Caco-2 (cell line): ENCODE results near the gene GAPT. TPM values are rescaled to one million over a fixed set of nuclear protein-coding genes. Genes with fewer than 3 reads are reported as not detected.

Source experiments
- BruUV-seq: library from RNA; stranded (reverse); fragments of 400-500 nt; replicated peaks from 2 replicates; lab custom pipeline; 2021; lab: Mats Ljungman, UMichigan
- CTCF ChIA-PET: fragments of 300-600 bp; sonication (Branson Sonifier 250); formaldehyde crosslinking; loops from one replicate; lab custom pipeline; 2022; ENCODE audit warnings: antibody characterized with exemption; lab: Charles Lee
- POLR2A ChIA-PET: fragments of 300-600 bp; sonication (Branson Sonifier 250); formaldehyde crosslinking; loops from one replicate; lab custom pipeline; 2022; ENCODE audit warnings: antibody characterized with exemption; lab: Charles Lee
- DNase-seq, 2 experiments: peaks; one replicate each; pipeline versions ENCODE4 v3.0.0 to v3.0.0-alpha.2; 2020 to 2022
- H3K27me3 ChIP-seq: replicated peaks from 2 replicates; pipeline ENCODE4 v1.6.0; 2011; ENCODE audit warnings: low read length; ENCODE audit not compliant: control insufficient read depth, insufficient read depth
- H3K36me3 ChIP-seq: 2 replicates; pipeline ENCODE4 v1.5.1; 2011; ENCODE audit warnings: low read length; ENCODE audit not compliant: control insufficient read depth, insufficient read depth
- H3K4me1 ChIP-seq: fragments of 250-450 bp; sonication (Bioruptor Pico); 2 replicates; pipeline ENCODE4 v1.5.1; 2020; ENCODE audit warnings: mild to moderate bottlenecking
- H3K4me3 ChIP-seq: 2 replicates; pipeline ENCODE4 v1.5.1; 2011; ENCODE audit warnings: low read depth, mild to moderate bottlenecking, control low read depth, low read length
- H3K9me3 ChIP-seq: fragments of 250-450 bp; sonication (Bioruptor Pico); 2 replicates; pipeline ENCODE4 v1.5.1; 2020; ENCODE audit warnings: mild to moderate bottlenecking, moderate library complexity
- H3K27ac Mint-ChIP-seq: one replicate; pipeline ENCODE4 v1.8.0; 2022; ENCODE audit warnings: mixed read lengths; ENCODE audit not compliant: unreplicated experiment
- H3K27me3 Mint-ChIP-seq: one replicate; pipeline ENCODE4 v1.8.0; 2022; ENCODE audit warnings: mixed read lengths; ENCODE audit not compliant: insufficient read depth, unreplicated experiment
- H3K36me3 Mint-ChIP-seq: one replicate; pipeline ENCODE4 v1.8.0; 2022; ENCODE audit warnings: mild to moderate bottlenecking, mixed read lengths; ENCODE audit not compliant: insufficient read depth, unreplicated experiment
- H3K4me1 Mint-ChIP-seq: one replicate; pipeline ENCODE4 v1.8.0; 2022; ENCODE audit warnings: low read depth, mixed read lengths; ENCODE audit not compliant: unreplicated experiment
- H3K4me3 Mint-ChIP-seq: one replicate; pipeline ENCODE4 v1.8.0; 2022; ENCODE audit warnings: mild to moderate bottlenecking, moderate library complexity, mixed read lengths; ENCODE audit not compliant: unreplicated experiment
- H3K9me3 Mint-ChIP-seq: one replicate; pipeline ENCODE4 v1.8.0; 2022; ENCODE audit warnings: mixed read lengths; ENCODE audit not compliant: unreplicated experiment
- intact Hi-C: fragments of 100-400 bp; cut with micrococcal nuclease; formaldehyde crosslinking; loops from one replicate; pipeline ENCODE4 v1.10.0; 2022; ENCODE audit not compliant: unreplicated experiment
- microRNA-seq: library from miRNA; unstranded; fragments of <30 nt; microRNA quantifications from one replicate; pipeline ENCODE4 v1.2.0, GENCODE V29; 2022
- total RNA-seq: library from RNA; stranded (reverse); gene quantifications from 2 replicates; pipeline ENCODE4 v1.2.3, GENCODE V29; 2022
- TF ChIP-seq, protein P1 (sequence below), 2 experiments: fragments of 200-600 bp in 1 of 2; IDR thresholded peaks; 1 replicate in 1 of 2; 2 replicates in 1 of 2; pipeline versions ENCODE4 v1.5.1 to v1.8.0; 2011 to 2022; ENCODE audit warnings: antibody characterized with exemption in 1 of 2, control low read depth in 1 of 2, inconsistent platforms in 1 of 2, low read depth in 1 of 2, low read length in 1 of 2, mild to moderate bottlenecking in 1 of 2, moderate library complexity in 1 of 2; ENCODE audit not compliant: insufficient read depth in 1 of 2, severe bottlenecking in 1 of 2, unreplicated experiment in 1 of 2

The GAPT gene
- total RNA-seq, 1 experiment from 2014 or later = not detected

- Histone ChIP-seq H3K4me3 (no peak overlapping the region), H3K9me3 (no peaks in the 10 kb centered on the region), H3K27me3 (no peaks in the 10 kb centered on the region), H3K4me1 (no peaks in the 10 kb centered on the region), H3K36me3 (no peaks in the 10 kb centered on the region)
- Mint-ChIP-seq H3K36me3 (no peaks in the 10 kb centered on the region), H3K4me3 (no peak overlapping the region), H3K27ac (no peak overlapping the region), H3K9me3 (no peaks in the 10 kb centered on the region), H3K4me1 (peaks cover 7% of the 10 kb centered on the region), H3K27me3 (peaks cover 3% of the 10 kb centered on the region)
- TF ChIP-seq, protein P1, sequence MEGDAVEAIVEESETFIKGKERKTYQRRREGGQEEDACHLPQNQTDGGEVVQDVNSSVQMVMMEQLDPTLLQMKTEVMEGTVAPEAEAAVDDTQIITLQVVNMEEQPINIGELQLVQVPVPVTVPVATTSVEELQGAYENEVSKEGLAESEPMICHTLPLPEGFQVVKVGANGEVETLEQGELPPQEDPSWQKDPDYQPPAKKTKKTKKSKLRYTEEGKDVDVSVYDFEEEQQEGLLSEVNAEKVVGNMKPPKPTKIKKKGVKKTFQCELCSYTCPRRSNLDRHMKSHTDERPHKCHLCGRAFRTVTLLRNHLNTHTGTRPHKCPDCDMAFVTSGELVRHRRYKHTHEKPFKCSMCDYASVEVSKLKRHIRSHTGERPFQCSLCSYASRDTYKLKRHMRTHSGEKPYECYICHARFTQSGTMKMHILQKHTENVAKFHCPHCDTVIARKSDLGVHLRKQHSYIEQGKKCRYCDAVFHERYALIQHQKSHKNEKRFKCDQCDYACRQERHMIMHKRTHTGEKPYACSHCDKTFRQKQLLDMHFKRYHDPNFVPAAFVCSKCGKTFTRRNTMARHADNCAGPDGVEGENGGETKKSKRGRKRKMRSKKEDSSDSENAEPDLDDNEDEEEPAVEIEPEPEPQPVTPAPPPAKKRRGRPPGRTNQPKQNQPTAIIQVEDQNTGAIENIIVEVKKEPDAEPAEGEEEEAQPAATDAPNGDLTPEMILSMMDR (IDR thresholded peaks at IDR 0.05; ENCODE audit: insufficient read depth in 1 of 2, low read depth in 1 of 2, low read length in 1 of 2, severe bottlenecking in 1 of 2, unreplicated experiment in 1 of 2) = no peak
- DNase-seq = no peak
- intact Hi-C loops = no loop called here
- no TSS peak for BruUV-seq
- ChIA-PET POLR2A (no interaction called here), CTCF (no interaction called here)
Observed at GRCh38 chr5:58545912-58546311, 54.7 kb downstream of the GAPT start.

Small RNAs within 50 kb of the gene (microRNA-seq; reads per million reads assigned to microRNA genes)
- gene MIR548AE2 = not detected

Other genes with a start within 250 kb of the GAPT start
- gene PLK2, start 31.3 kb upstream of the GAPT start, total RNA-seq = 31.9 and 39.2 TPM in 2 replicates
- gene RAB3C, start 91.6 kb downstream of the GAPT start, total RNA-seq = 0.05 TPM in 1 of 2 replicates, not detected in the other